Caco-2 (cell line): ENCODE data around the gene EMILIN1. TPM values are rescaled to one million over a fixed set of nuclear protein-coding genes. Genes with fewer than 3 reads are reported as not detected.
"Not testable (repeated sequence)": the region's sequence is repeated elsewhere in the genome, so short reads cannot be mapped to it uniquely, and the experiment has no call there.

ENCODE experiments used
- BruUV-seq: library from RNA; stranded (reverse); fragments of 400-500 nt; replicated peaks from 2 replicates; lab custom pipeline; 2021; lab: Mats Ljungman, UMichigan
- CTCF ChIA-PET: fragments of 300-600 bp; sonication (Branson Sonifier 250); formaldehyde crosslinking; loops from one replicate; lab custom pipeline; 2022; ENCODE audit warnings: antibody characterized with exemption; lab: Charles Lee
- POLR2A ChIA-PET: fragments of 300-600 bp; sonication (Branson Sonifier 250); formaldehyde crosslinking; loops from one replicate; lab custom pipeline; 2022; ENCODE audit warnings: antibody characterized with exemption; lab: Charles Lee
- DNase-seq, 2 experiments: peaks; one replicate each; pipeline versions ENCODE4 v3.0.0 to v3.0.0-alpha.2; 2020 to 2022
- H3K27me3 ChIP-seq: replicated peaks from 2 replicates; pipeline ENCODE4 v1.6.0; 2011; ENCODE audit warnings: low read length; ENCODE audit not compliant: control insufficient read depth, insufficient read depth
- H3K36me3 ChIP-seq: 2 replicates; pipeline ENCODE4 v1.5.1; 2011; ENCODE audit warnings: low read length; ENCODE audit not compliant: control insufficient read depth, insufficient read depth
- H3K4me1 ChIP-seq: fragments of 250-450 bp; sonication (Bioruptor Pico); 2 replicates; pipeline ENCODE4 v1.5.1; 2020; ENCODE audit warnings: mild to moderate bottlenecking
- H3K4me3 ChIP-seq: 2 replicates; pipeline ENCODE4 v1.5.1; 2011; ENCODE audit warnings: low read depth, mild to moderate bottlenecking, control low read depth, low read length
- H3K9me3 ChIP-seq: fragments of 250-450 bp; sonication (Bioruptor Pico); 2 replicates; pipeline ENCODE4 v1.5.1; 2020; ENCODE audit warnings: mild to moderate bottlenecking, moderate library complexity
- H3K27ac Mint-ChIP-seq: one replicate; pipeline ENCODE4 v1.8.0; 2022; ENCODE audit warnings: mixed read lengths; ENCODE audit not compliant: unreplicated experiment
- H3K27me3 Mint-ChIP-seq: one replicate; pipeline ENCODE4 v1.8.0; 2022; ENCODE audit warnings: mixed read lengths; ENCODE audit not compliant: insufficient read depth, unreplicated experiment
- H3K36me3 Mint-ChIP-seq: one replicate; pipeline ENCODE4 v1.8.0; 2022; ENCODE audit warnings: mild to moderate bottlenecking, mixed read lengths; ENCODE audit not compliant: insufficient read depth, unreplicated experiment
- H3K4me1 Mint-ChIP-seq: one replicate; pipeline ENCODE4 v1.8.0; 2022; ENCODE audit warnings: low read depth, mixed read lengths; ENCODE audit not compliant: unreplicated experiment
- H3K4me3 Mint-ChIP-seq: one replicate; pipeline ENCODE4 v1.8.0; 2022; ENCODE audit warnings: mild to moderate bottlenecking, moderate library complexity, mixed read lengths; ENCODE audit not compliant: unreplicated experiment
- H3K9me3 Mint-ChIP-seq: one replicate; pipeline ENCODE4 v1.8.0; 2022; ENCODE audit warnings: mixed read lengths; ENCODE audit not compliant: unreplicated experiment
- CTCF ChIP-seq, 2 experiments: fragments of 200-600 bp in 1 of 2; IDR thresholded peaks; 1 replicate in 1 of 2; 2 replicates in 1 of 2; pipeline versions ENCODE4 v1.5.1 to v1.8.0; 2011 to 2022; ENCODE audit warnings: antibody characterized with exemption in 1 of 2, control low read depth in 1 of 2, inconsistent platforms in 1 of 2, low read depth in 1 of 2, low read length in 1 of 2, mild to moderate bottlenecking in 1 of 2, moderate library complexity in 1 of 2; ENCODE audit not compliant: insufficient read depth in 1 of 2, severe bottlenecking in 1 of 2, unreplicated experiment in 1 of 2
- intact Hi-C: fragments of 100-400 bp; cut with micrococcal nuclease; formaldehyde crosslinking; loops from one replicate; pipeline ENCODE4 v1.10.0; 2022; ENCODE audit not compliant: unreplicated experiment
- total RNA-seq: library from RNA; stranded (reverse); gene quantifications from 2 replicates; pipeline ENCODE4 v1.2.3, GENCODE V29; 2022

EMILIN1 gene
- total RNA-seq, 1 experiment from 2014 or later, result 0.43 TPM

- H3K27ac Mint-ChIP-seq, result no peak within 1 kb of the TSS
- Histone ChIP-seq H3K4me1 (peaks cover 4% of the 10 kb centered on the region; the same call in 1 of the 2 replicates), H3K9me3 (no peaks in the 10 kb centered on the region), H3K4me3 (peak within 1 kb of the TSS; percentile 61), H3K36me3 (no peaks in the 10 kb centered on the region), H3K27me3 (no peaks in the 10 kb centered on the region)
- BruUV-seq, result no TSS peak
- peaks cover 13% of the 10 kb centered on the region for H3K27me3 Mint-ChIP-seq
- H3K4me3 Mint-ChIP-seq, result peak within 1 kb of the TSS; percentile 76
- H3K9me3 Mint-ChIP-seq, result no peaks in the 10 kb centered on the region
- ChIA-PET POLR2A (no interaction called here), CTCF (interaction anchor here (1.3 kb wide), 1 partner anchor 174 kb away, joined by 3 read pairs; no protein-coding TSS in a partner anchor)
- H3K36me3 Mint-ChIP-seq, result peaks cover 6% of the 10 kb centered on the region
- DNase-seq, result peak in 1 of 2 experiments; percentile 52
- intact Hi-C loops, result no loop called here
- H3K4me1 Mint-ChIP-seq, result no peaks in the 10 kb centered on the region
- no peak for TF ChIP-seq CTCF (IDR thresholded peaks at IDR 0.05; ENCODE audit: insufficient read depth in 1 of 2, low read depth in 1 of 2, low read length in 1 of 2, severe bottlenecking in 1 of 2, unreplicated experiment in 1 of 2)
These were observed 40.3 kb downstream of the EMILIN1 start, which contains the start of gene CGREF1 for GRCh38 chr2:27118525-27119329. Gene CGREF1, minus strand, starts transcription at chr2:27119128. Its CDS starts 14,762 bp downstream, at chr2:27104366.

GRCh38 chr2:27119330-27119670 lies 40.9 kb downstream of the EMILIN1 start:
- peak overlapping the region; percentile 61 for H3K4me3 ChIP-seq
- H3K36me3 Mint-ChIP-seq, H3K27me3 ChIP-seq, POLR2A ChIA-PET, DNase-seq, H3K9me3 Mint-ChIP-seq, intact Hi-C loops, H3K9me3 ChIP-seq, H3K27ac Mint-ChIP-seq, CTCF ChIA-PET, BruUV-seq, H3K4me1 ChIP-seq, H3K4me1 Mint-ChIP-seq, H3K36me3 ChIP-seq: not testable (repeated sequence)
- peak overlapping the region; percentile 76 for H3K4me3 Mint-ChIP-seq
- H3K27me3 Mint-ChIP-seq, result peaks cover 13% of the 10 kb centered on the region

- H3K9me3 ChIP-seq, result no peaks in the 10 kb centered on the region
- Mint-ChIP-seq H3K9me3 (no peaks in the 10 kb centered on the region), H3K36me3 (peaks cover 6% of the 10 kb centered on the region), H3K27me3 (peaks cover 13% of the 10 kb centered on the region), H3K4me1 (peaks cover 9% of the 10 kb centered on the region), H3K27ac (no peak overlapping the region), H3K4me3 (no peak overlapping the region)
- TF ChIP-seq CTCF (IDR thresholded peaks at IDR 0.05; ENCODE audit: insufficient read depth in 1 of 2, low read depth in 1 of 2, low read length in 1 of 2, severe bottlenecking in 1 of 2, unreplicated experiment in 1 of 2), result no peak
- POLR2A ChIA-PET, result no interaction called here
- BruUV-seq, result no TSS peak
- H3K4me3 ChIP-seq, result no peak overlapping the region
- intact Hi-C loops, result no loop called here
- no peak for DNase-seq
- H3K4me1 ChIP-seq, result peaks cover 16% of the 10 kb centered on the region
- CTCF ChIA-PET, result no interaction called here
- H3K27me3 ChIP-seq, result no peaks in the 10 kb centered on the region
- H3K36me3 ChIP-seq, result no peaks in the 10 kb centered on the region
These were observed 43.5 kb downstream of the EMILIN1 start for GRCh38 chr2:27121906-27122305.
